GM21360 (cell line): ENCODE data around the gene TMEM38A.

Experiments used
- ATAC-seq: cut with Tn5 transposase; IDR thresholded peaks from one replicate; pipeline ENCODE4 v1.9.1; 2021; ENCODE audit warnings: mild to moderate bottlenecking, moderate library complexity; ENCODE audit not compliant: unreplicated experiment

The TMEM38A gene

GRCh38 chr19:16739546-16739945, 78.6 kb downstream of the TMEM38A start:
- ATAC-seq = no peak
